Bronchial smooth muscle cell (primary cell): ENCODE measurements around the gene PICK1. TPM values are rescaled to one million over a fixed set of nuclear protein-coding genes. Genes with fewer than 3 reads are reported as not detected.

Experiments used
- total RNA-seq: library from RNA; depleted of rRNA; stranded (reverse); fragments of >200 nt; gene quantifications from 2 replicates; pipeline ENCODE4 v1.2.1, GENCODE V29; 2014

PICK1 gene
- total RNA-seq: 9.6 and 13.4 TPM in 2 replicates

GRCh38 chr22:38056969-38057891 lies at the start of gene PICK1:
PICK1 (plus strand) TSS chr22:38057404; CDS start chr22:38057810, 406 bp downstream.

GRCh38 chr22:38083931-38084631 lies 26.9 kb downstream of the PICK1 start, which contains the start of gene SLC16A8:
SLC16A8 (minus strand) TSS chr22:38084184; CDS start chr22:38082873, 1,311 bp downstream.

GRCh38 chr22:38110008-38110862 lies 53.0 kb downstream of the PICK1 start, which contains the start of gene BAIAP2L2:
BAIAP2L2 (minus strand) TSS chr22:38110684; CDS start chr22:38110525, 159 bp downstream.

Other genes with a start within 250 kb of the PICK1 start
- gene GCAT, start 249.5 kb upstream of the PICK1 start, total RNA-seq: 15.0 and 24.3 TPM in 2 replicates
- gene GALR3, start 234.0 kb upstream of the PICK1 start, total RNA-seq: not detected in 2 replicates
- gene ANKRD54, start 213.1 kb upstream of the PICK1 start, total RNA-seq: 11.8 and 12.0 TPM in 2 replicates
- 256 and 364 TPM in 2 replicates for gene EIF3L, start 208.0 kb upstream of the PICK1 start, total RNA-seq
- 8.4 and 10.2 TPM in 2 replicates for gene MICALL1, start 151.1 kb upstream of the PICK1 start, total RNA-seq
- 0.09 and 0.32 TPM in 2 replicates for gene C22orf23, start 103.8 kb upstream of the PICK1 start, total RNA-seq
- gene POLR2F, start 103.7 kb upstream of the PICK1 start, total RNA-seq: 64.2 and 72.6 TPM in 2 replicates
- not detected in 2 replicates for gene SOX10, start 72.8 kb upstream of the PICK1 start, total RNA-seq
- 0.32 and 0.60 TPM in 2 replicates for gene SLC16A8, start 26.8 kb downstream of the PICK1 start, total RNA-seq
- gene BAIAP2L2, start 53.3 kb downstream of the PICK1 start, total RNA-seq: 0.69 and 1.1 TPM in 2 replicates
- 17.8 and 37.4 TPM in 2 replicates for gene PLA2G6, start 124.4 kb downstream of the PICK1 start, total RNA-seq
- gene MAFF, start 144.6 kb downstream of the PICK1 start, total RNA-seq: 9.5 and 15.0 TPM in 2 replicates
- gene TMEM184B, start 215.6 kb downstream of the PICK1 start, total RNA-seq: 14.1 and 15.4 TPM in 2 replicates